ENCODE data around the gene BCL2L2.

BCL2L2 gene

DNA sequence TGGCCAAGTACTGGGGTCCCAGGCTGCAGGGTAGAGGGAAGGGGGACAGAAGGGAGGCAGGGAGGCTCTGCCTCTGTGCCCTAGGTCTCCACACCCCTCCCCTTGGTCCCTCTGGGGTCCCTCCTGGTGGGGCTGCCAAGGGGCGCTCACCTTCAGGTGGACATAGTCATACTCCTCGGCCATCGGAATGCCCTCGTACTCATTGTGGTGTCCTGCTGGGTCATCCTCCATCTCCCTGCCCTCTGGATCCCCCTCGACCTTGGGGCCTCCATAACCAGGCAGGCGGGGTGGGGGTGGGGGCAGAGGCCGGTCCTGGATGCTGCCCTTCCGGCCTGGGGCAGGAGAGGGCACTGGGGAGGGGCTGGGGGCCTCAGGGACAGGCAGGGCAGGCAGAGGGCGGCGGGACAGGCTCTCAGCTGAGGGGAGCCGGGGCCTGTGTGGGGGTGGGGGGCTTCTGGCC, 52.6 kb downstream of the BCL2L2 start:
- Histone ChIP-seq H3K27me3 (ENCODE audit: control insufficient read depth in 1 of 2, insufficient read depth in 2 of 2, low read length in 2 of 2) (no peaks in the 10 kb centered on the region), H3K4me1 (ENCODE audit: control insufficient read depth, insufficient read depth, low read length) (peaks cover 16% of the 10 kb centered on the region), H3K4me3 (ENCODE audit: low read length in 2 of 2) (no peak overlapping the region), H3K9me3 (ENCODE audit: control insufficient read depth in 2 of 2, low read length in 2 of 2) (no peaks in the 10 kb centered on the region), H3K27ac (ENCODE audit: low read length) (no peak overlapping the region), H3K36me3 (ENCODE audit: control insufficient read depth in 2 of 2, insufficient read depth in 2 of 2, low read length in 2 of 2) (peaks cover 0 to 9% of the 10 kb centered on the region in 2 donors), H3K9ac (ENCODE audit: low read length in 2 of 2) (no peak overlapping the region)

DNA sequence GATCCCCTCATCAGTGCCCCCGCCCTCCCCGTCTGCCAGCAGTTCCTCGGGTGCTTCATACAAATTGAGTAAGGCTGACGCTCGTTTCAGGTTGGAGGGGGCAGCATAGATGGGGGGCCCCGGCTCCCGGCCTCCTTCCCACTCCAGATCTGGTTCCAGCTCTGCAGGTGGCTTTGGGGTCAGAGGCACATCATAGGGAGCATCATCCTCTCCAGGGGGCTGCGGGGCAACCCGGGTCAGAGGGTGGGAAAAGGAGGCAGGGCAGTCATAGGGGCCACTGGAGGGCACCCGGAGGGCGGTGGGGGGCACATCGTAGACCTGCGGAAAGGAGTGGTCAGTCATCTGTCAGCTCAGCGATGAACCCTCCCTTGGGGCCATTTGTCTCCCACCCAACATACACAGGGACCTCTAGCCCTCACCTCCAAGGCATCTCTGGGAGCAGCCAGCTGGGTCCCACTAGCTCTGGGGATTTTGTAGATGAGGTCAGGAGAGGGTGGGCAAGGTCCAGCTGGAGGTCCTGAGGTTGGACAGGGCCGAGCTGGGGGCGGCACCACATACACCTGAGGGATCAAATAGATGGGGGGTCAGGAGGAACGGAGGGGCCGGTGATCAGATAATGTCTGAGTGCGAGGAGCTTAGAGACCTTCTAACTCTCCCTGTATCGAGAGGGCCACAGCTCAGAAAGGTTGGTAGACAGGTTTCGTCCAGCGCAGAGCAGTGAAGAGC, 53.3 kb downstream of the BCL2L2 start:
- Histone ChIP-seq H3K4me3 (ENCODE audit: low read length in 2 of 2) (no peak overlapping the region), H3K36me3 (ENCODE audit: control insufficient read depth in 2 of 2, insufficient read depth in 2 of 2, low read length in 2 of 2) (peaks cover 0 to 9% of the 10 kb centered on the region in 2 donors), H3K27ac (ENCODE audit: low read length) (no peak overlapping the region), H3K4me1 (ENCODE audit: control insufficient read depth, insufficient read depth, low read length) (peaks cover 19% of the 10 kb centered on the region), H3K27me3 (ENCODE audit: control insufficient read depth in 1 of 2, insufficient read depth in 2 of 2, low read length in 2 of 2) (no peaks in the 10 kb centered on the region), H3K9ac (ENCODE audit: low read length in 2 of 2) (no peak overlapping the region), H3K9me3 (ENCODE audit: control insufficient read depth in 2 of 2, low read length in 2 of 2) (no peaks in the 10 kb centered on the region)

DNA sequence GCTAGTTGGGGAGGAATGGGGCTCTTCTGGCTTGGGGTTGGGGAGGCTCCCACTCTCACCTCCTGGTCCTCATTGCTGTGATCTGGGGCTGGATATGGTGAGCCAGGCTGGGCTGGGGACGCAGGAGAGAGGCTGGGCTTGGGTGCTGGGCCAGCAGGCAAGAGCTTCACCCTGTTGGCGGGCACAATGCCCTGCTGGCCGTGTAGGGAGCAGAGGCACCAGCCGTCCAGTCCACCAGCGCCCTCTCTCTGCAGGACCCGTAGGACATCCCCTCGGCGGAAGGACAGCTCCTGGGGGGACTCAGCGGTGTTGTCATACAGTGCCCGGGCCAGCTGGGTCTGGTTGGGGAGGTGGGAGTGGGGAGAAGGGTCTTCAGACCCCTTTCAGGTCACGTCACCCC, 53.9 kb downstream of the BCL2L2 start:
- Histone ChIP-seq H3K27me3 (ENCODE audit: control insufficient read depth in 1 of 2, insufficient read depth in 2 of 2, low read length in 2 of 2) (no peaks in the 10 kb centered on the region), H3K4me1 (ENCODE audit: control insufficient read depth, insufficient read depth, low read length) (peaks cover 22% of the 10 kb centered on the region), H3K4me3 (ENCODE audit: low read length in 2 of 2) (no peak overlapping the region), H3K9ac (ENCODE audit: low read length in 2 of 2) (no peak overlapping the region), H3K9me3 (ENCODE audit: control insufficient read depth in 2 of 2, low read length in 2 of 2) (no peaks in the 10 kb centered on the region), H3K27ac (ENCODE audit: low read length) (peak overlapping the region; percentile 53), H3K36me3 (ENCODE audit: control insufficient read depth in 2 of 2, insufficient read depth in 2 of 2, low read length in 2 of 2) (peaks cover 0 to 9% of the 10 kb centered on the region in 2 donors)

DNA sequence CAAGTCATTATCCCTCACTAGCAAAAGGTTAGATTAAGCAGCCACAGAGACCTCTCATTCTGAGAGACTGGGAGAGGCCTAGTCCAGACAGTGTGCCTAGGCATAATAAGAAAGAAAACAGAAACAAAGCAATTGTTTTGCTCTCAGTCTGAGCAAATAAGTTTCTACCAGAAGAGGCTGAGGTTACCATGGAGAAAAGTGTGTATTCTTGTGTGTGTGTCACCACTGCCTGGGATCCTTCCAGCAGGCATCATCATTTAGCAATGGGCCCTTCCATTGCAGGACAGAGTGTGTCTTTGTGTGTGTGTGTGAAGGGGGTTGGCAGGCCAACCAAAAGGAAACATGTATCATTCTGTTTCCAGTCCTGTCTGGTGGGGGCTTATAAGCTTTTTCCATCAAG, 54.7 kb downstream of the BCL2L2 start:
- H3K27ac ChIP-seq (ENCODE audit: low read length), result peak overlapping the region; percentile 53
- no peak overlapping the region for H3K4me3 ChIP-seq (ENCODE audit: low read length in 2 of 2)
- peaks cover 27% of the 10 kb centered on the region for H3K4me1 ChIP-seq (ENCODE audit: control insufficient read depth, insufficient read depth, low read length)
- H3K9me3 ChIP-seq (ENCODE audit: control insufficient read depth in 2 of 2, low read length in 2 of 2), result no peaks in the 10 kb centered on the region
- no peak overlapping the region for H3K9ac ChIP-seq (ENCODE audit: low read length in 2 of 2)
- H3K27me3 ChIP-seq (ENCODE audit: control insufficient read depth in 1 of 2, insufficient read depth in 2 of 2, low read length in 2 of 2), result no peaks in the 10 kb centered on the region
- peaks cover 0 to 9% of the 10 kb centered on the region in 2 donors for H3K36me3 ChIP-seq (ENCODE audit: control insufficient read depth in 2 of 2, insufficient read depth in 2 of 2, low read length in 2 of 2)
